NCI-H187 (cell line): Measurements from ENCODE around the gene DENND2A.

Experiments
- DNase-seq, 2 experiments: peaks; one replicate each; lab custom pipeline; 2025; lab: John Stamatoyannopoulos, UW

Gene DENND2A

DNA sequence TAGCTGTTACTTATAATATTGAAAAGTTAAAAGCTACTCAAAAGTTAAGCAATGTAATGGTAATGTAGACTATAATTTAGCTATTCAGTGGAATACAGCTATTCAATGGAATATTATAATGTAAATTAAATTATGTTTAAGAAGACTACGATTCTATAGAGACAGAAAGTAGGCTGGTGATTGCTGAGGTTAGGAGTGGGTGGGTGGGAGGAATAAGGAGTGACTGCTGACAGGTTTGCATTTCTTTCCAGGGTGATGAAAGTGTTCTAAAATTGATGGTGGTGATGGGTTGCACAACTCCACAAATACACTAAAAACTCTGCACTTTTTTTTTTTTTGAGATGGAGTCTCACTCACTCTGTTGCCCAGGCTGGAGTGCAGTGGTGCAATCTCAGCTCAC is 21.4 kb downstream of the DENND2A start:
- no peak for DNase-seq

DNA sequence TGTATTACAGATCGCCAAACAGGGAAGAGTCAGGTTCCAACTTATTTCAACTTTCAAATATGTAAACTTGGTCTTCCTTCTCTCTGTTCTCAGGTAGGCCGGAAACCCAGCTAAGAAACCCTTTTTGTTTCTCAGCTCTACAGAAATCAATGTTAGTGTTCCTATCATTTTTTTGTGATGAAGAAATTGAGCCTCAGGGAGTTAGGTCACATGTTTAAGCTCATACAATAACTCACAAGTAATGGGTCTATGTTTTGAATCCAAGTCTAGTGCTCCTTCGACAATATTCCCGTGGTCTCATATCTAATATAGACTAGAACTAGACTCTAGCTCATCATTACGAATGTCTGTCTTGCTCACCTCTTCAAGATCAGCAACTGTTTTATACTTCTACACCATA is 22.3 kb downstream of the DENND2A start:
- no peak for DNase-seq

DNA sequence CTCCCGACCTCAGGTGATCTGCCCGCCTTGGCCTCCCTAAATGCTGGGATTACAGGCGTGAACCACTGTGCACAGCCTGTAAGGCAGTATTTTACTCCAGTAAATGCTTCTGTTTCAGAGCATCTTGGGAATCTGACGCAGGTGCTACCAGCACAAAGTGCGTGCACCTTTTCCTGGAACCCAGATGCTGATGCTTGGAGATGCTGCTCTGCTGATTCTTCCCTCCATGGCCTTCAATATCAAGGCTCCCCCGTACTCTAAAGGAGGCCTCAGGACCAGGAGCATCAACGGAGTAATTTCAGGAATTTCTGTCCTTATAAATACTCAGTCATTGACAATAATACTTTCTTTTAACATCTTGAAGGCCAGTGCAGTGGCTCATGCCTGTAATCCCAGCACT is 23.5 kb downstream of the DENND2A start:
- DNase-seq, result no peak

DNA sequence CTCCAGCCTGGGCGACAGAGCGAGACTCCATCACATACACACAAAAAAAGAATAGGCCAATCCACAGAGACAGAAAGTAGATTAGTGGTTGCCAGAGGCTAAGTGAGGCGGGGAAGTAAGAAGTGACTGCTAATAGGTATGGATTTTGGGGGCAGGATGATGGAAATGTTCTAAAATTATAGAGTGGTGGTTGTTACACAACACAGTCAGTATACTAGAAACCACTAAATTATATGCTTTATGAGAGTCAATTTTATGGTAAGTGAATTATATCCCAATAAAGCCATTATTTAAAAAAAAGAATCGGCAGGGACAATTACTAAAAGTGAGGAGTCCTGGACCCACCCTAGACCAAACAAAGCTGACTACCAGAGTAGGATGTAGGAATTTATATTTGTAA is 24.3 kb downstream of the DENND2A start:
- no peak for DNase-seq

DNA sequence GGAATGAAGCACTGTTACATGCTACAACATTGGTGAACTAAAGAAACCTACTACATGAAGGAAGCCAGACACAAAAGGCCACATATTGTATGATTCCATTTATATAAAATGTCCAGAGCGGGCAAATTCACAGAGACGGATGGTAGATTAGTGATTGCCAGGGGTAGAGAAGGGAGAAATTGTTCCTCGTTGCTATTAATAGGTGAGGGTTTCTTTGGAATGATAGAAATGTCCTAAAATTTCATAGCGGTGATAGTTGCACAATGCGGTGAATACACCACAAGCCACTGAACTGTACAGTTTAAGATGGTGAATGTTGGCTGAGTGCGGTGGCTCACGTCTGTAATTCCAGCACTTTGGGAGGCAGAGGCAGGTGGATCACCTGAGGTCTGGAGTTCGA is 29.0 kb downstream of the DENND2A start:
- no peak for DNase-seq

DNA sequence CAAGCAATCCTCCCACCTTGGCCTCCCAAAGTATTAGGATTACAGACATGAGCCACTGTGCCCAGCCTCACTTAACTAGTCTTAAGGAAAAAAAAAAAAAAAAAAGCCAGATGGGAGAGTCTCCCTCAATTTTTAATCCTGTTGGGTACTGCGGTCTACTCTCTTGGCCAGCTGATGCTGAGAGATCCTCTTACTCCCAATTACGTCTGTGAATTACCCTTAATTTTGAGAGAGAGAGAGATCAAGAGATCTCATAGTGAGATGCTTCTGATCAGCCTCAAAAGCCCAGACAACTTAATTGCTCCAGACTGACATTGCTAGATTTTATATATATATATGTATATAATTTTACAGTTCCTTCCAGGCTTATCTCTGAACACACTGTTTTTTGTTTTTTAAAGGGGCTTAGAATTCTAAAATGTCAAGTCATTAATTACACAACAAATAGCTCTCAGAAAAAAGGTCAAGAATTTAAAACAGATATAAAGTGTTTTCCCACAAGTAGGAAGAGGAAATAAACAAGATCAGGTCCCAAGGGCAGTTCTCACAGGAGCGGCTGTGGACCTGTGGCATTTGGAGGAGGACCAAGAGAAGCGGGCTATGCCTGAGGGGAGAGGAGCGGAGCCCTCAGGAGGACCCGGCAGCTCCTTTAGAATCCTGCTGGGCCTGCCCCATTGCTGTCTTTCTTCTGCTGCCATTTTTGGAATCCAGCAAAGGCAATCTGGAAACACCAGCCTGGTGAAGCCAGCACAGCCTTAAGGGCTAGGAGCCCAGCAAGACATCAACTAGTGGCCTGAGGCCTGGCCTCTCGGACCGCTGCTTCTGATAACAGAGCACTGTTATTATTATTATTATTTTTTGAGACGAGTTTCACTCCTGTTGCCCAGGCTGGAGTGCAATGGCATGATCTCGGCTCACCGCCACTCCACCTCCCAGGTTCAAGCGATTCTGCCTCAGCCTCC is 30.1 kb downstream of the DENND2A start:
- DNase-seq, result no peak

DNA sequence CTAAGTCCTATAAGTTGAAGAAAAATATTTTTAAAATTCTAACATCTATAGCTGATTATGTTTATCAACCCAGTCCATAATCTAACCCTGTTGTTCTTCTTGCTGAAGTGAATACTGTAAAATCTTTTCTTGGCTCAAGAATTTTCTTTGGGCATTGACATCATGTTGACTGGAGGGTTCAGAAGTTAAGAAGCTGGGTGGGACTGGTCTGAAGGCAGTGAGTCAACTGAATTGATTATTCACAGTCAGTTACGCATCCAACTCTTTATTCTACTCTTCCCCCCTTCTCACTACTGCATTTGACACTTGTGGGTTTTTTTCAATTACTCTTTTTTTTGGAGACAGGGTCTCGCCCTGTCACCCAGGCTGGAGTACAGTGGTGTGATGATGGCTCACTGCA is 31.0 kb downstream of the DENND2A start:
- no peak for DNase-seq

DNA sequence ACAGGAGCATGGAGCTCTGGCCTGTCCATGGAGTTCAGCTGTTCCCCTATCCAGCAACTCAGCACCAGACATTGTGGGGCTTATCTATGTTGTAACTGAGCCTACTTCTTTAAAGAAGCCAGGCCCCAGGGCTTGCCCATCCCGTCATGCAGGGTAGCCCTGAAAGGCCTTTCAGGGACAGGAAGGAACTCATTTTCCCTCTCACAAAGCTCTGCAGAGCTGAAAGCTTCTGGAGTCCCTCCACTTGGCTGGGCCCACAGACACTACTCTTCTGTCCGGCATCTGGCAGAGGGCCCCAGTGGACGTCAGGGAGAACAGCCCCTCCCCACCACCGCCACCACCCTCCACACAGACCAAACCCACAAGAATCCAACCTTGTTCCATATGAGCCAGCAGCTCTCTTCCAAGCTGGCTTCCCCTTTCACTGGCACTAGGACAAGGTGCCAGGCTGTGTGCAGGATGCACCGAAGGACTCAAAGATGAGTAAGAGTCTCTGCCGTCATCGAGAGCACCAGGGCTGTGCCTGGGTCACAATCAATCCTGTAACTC is 33.1 kb downstream of the DENND2A start:
- DNase-seq, result no peak

DNA sequence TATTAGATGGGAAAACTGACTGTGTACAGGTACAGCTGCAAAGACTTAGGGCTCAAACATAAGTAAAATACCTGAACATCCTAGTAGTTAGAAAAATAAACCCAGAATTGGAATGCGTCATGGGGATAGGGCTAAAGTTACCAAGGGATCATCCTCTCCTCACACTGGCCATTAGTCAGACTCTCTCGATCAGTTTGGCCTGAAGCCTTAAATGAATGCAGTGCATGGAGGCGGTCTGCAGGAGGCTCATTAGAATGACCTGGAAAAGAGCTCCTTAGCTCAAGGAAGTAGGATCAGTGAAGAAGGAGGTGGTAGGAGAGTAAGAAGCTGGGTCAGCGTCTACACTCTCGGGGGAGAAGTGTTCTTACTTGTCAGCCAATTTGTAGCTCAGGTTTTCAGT is 35.3 kb downstream of the DENND2A start:
- no peak for DNase-seq

DNA sequence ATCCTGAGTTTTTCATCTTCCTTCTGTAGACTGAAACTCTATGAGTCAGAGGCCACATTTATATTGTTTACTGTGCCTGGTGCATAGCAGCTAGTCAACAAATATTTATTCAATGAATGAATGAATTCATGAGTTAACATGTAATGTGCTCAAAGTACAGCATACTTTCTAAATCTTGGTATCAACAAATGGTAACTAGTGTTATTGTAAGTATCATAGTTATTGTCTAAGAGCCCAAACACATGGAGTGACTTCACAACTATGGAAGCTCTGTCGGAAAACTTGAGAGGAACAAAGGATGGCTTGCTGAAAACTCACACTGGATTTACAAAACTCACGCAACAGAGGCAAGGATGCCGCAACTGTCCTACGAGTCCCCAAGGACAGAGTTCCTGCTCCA is 35.9 kb downstream of the DENND2A start:
- DNase-seq, result no peak

DNA sequence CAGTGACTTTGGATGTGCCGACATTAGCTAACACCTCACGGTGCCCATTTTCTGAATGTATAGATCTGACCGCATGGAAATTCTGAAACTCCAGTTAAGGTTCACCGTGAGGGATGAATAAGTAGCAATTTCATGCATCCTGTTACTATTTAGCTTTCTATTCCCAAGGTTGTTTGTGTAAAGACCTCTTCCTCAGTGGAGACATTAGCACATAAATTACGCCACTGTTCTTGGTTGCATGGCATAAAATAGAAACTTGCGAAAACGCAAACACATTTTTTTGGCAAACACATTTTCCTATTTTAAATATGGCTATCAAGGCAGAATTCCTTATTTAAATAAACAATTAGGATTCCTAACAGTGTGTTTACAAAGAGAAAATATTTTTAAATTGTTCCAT is 36.5 kb downstream of the DENND2A start:
- DNase-seq, result no peak

DNA sequence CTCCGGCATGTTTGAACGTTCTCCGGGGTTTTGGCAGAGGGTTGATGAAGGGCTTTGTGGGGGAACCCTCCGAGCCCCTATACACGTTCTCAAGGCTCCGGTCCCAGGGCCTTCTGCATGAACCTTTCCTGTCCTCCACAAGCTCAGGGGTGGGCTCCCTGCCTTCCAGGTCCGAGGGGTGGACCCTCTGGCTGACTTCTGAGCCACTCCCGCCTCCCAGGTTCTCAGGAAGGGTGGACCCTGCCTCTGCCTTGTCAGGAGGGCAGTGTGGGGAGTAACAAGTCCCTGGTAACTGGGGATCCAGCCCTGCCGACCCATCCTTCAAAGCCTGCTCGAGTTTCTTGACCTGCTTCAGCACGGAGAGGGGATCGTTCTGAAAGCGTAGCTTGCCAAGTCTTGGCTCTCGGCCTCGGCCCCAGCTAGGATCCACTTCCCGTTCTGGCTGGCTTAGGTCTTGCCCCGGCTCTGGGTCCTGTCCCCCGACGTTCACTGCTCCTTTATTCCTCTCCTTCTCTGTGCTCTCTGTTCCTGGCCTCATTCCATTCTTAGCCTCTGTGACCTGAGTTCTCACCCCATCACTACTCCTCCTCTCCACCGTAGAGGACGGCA is 38.9 kb downstream of the DENND2A start:
- DNase-seq, result no peak

DNA sequence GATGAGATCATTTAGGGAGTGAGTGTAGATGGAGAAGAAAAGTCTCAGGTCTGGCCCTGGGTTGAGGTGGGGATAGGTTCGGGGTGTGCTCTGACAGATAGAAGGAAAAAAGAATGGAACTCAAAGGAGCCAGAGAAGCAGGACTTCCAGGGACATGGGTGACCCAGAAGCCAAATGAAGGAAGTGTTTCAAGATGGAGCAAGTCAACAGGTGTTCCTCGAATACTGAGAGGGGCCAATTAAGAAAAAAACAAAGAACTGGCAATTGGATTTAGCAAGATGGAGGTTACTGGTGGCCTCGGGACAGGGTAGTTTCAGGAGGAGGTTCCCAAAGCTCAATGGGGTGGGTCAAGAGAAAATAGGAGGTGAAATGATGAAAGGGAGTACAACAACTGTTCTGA is 40.3 kb downstream of the DENND2A start:
- no peak for DNase-seq

DNA sequence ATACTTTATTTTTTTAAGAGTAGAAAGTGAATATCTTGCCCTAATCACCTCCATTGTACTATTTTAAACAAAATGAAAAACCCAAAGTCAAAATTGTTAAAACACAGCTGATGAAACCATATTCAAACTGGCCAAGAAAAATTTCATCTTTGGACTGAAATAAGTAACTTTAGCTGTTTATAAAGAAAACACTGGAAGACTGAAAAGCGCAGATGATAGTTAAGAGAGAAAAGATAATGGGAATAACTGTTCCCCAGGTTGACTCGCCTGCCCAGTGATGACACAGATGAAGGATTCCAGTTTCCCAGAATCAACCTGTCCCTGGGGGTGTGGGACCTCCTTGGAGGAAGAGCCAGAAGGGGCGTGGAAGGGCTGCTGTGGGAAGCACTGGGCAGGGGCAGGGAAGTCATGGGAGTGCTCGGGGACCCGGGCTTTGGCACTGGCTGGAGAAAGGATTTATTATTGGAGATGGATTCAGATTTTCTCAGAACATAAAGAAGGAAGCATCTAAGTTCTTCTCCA is 43.1 kb downstream of the DENND2A start:
- DNase-seq, result no peak

DNA sequence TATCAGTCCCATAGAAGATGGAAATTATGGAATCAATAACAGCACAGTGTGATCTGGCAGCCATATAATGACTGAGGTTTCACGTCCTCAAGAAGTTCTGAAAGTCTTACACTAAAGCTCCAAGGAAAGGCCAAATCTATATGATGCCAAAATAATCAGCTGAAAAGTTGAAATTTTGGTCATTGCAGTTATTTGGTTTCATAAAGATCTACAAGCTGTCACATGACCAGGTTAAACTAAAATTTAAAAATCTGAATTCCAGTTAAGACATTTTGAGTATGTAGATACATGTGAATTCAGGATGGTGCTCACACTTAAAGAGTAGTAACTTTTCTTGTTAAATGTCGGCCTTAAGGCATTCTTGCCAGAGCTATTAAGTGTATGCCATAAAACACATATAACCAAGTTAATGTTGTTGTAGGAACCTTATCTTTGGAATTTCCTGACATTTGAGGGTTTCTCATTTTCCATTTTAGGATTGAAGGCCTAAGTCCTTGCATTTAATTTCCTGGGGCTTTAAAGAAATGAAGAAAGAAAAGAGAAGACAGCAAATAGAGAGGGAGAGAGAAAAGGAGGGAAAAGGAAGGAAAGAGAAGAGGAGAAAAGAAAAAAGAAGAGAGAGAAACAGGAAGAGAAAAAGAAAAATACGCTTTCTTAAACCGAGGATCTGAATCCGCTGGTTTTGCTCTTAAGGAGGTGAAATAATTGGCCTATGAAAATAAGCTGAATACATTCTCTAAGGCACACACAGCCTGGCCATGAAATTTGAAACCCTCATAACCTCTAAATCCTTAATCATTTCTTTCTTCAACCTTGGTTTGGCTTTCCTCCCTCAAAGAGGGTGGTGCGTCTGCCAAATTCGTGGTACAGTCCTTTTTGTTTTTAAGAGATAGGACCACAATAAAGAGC is 43.8 kb downstream of the DENND2A start:
- no peak for DNase-seq

DNA sequence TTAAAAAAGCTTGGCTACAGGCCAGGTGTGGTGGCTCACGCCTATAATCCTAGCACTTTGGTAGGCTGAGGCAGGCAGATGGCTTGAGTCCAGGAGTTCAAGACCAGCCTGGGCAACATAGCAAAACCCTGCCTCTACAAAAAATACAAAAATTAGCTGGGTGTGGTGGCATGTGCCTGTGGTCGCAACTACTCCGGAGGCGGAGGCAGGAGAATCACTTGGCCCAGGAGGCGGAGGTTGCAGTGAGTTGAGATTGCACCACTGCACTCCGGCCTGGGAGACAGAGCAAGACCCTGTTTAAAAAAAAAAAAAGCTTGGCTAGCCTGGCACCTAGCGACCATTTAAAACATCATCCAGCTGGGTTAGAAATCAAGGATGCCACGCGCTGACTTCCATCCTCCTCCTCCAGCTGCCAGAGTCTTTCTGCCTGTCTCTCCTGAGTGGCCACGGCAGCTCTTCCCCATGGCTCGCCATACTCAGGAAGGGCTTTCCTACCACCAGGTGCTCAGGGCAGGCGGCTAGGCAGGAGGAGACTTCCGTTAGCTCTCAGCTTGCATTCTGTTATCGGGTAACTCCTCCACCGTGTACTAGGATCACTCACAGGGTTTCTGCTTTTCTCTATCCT is 45.0 kb downstream of the DENND2A start:
- no peak for DNase-seq

DNA sequence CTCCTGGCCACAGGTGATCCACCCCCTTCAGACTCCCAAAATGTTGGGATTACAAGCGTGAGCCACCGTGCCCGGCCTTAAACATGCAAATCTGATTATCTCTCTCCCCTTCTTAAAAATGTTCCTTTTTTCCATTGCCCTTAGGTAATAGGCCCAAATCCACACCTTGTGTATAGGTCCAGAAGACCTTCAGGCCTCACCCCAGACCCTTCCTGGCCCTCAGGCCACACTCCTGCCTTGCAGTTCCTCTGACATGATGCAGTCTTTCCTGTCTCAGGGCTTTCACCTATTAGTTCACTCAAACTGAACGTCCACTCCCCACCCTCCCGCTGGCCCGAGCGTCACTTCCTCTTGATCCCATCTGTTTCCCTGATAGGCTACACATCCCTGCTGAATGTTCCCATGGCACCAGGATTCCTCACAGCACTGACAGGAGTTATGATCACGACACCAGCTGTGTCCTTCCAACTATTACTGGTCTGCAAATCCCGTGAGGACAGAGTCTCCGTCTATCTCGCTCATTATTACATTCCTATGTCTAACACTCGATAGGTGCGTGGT is 46.4 kb downstream of the DENND2A start:
- no peak for DNase-seq

DNA sequence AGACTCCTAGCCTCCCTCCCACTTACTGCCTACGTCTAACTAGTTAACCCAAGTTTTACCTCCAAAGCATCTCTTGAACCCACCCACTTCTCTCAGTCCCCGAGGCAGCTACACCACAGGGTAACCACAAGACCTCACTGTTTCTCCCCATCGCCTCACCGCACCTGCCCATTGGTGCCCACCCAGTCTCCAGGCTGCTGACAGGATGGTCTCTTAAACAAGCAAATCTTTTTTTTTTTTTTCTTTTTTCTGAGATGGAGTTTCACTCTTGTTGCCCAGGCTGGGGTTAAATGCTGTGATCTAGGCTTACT is 47.0 kb downstream of the DENND2A start:
- DNase-seq, result no peak

DNA sequence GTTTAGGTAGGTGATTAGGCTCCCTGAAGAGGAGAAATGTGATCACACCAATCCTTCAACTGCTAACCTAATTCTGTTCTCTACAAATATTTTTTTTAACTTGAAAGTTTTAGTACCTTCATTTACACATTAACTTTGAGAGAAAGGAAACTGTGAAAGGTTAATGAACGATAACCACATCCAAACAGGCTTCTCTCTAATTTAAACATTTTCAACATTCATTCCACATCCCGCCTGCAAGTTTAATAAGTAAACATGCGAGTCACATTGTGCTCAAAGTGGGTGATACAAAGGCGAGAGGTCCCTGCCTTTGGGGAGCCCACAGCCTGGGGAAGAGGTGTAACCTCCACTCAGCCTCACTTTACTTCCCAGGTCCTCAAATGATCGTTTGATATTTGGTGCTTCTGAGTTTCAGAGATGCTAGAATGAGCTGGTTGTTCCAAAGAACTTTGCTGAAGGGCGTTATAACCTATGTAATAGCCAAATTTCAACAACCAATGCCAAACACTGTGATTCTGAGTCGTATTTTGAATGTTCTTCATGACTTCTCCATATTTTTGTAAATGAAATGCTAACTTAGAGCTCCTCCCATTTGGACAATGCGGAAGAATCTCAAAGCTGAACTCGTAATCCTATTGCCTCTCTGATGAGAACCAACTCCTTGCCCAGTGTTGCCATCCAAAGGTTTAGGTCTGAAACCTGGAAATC is 47.5 kb downstream of the DENND2A start:
- no peak for DNase-seq

DNA sequence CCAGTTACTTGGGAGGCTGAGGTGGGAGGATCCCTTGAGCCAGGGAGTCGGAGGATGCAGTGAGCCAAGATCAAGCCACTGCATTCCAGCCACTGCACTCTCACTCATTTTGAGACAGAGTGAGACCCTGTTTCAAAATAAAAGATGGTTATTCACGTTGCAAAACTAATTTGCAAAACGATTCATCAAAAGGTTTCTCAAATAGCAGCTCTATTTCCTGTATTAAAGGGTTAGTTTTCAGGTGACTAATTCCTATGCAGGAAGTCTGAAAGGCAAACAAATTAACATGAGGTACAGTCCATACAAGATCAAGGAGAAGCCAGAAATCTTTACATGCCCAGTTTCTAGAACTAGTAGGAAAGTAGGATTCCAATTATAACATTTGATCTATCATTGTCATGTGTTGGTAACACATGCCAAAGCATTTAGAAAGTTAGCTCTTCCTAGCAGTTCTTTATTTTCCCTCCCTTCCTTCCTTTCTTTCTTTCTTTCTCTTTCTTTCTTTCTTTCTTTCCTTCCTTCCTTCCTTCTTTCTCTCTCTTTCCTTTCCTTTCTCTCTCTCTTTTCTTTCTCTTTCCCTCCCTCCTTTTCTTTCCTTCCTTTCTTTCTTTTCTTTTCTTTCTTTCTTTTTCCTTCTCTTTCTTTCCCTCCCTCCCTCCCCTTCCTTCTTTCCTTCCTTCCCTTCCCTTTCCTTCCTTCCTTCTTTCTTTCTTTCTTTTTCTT is 49.3 kb downstream of the DENND2A start:
- no peak for DNase-seq
